ENCODE measurements around the gene SLC12A9. TPM values are rescaled to one million over a fixed set of nuclear protein-coding genes. Genes with fewer than 3 reads are reported as not detected.

SLC12A9 gene
- total RNA-seq, 1 donor from 2014 or later = 30.5 TPM

DNA sequence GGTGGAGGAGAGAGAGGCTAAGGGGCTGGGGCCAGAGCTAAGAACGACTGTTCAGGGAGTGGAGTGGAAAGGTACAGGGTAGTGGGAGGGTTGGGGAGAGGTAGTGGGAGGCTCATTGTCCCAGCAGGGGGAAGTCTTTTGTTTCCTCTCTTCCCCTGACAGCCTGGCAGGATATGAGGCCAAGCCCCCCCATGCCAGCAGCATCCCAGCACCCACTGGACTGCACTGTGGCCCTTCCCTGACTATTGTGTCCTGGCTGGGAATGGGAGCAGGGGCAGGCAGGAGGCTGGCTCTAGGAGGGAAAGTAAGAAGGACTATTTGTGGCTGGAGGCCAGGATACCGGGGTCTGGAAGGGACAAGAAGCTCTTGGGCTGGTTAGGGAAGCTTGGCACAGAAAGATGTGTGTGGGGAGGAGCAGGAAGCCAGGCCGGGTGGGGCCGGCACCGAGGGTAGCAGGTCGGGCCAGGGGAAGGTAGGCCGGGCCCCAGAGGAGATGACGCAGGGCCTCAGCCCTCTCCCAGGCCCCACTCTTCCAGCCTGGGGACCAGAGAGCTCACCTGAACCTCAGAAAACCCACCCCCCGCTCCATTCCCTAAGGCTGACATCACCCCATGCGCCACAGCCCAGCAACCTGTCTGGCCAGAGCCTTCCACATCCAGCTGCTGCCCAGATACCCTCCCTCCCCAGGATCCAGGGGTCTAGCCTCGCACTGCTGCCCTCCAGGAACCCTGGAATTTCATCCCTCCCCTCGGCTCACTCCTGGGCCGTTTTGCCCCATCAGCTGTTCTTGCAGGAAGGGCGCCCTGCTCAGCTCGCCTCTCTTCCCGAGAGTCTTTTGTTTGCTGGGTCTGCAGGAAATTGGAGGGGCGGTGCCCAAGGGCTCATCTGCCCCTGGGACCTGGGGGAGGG is 16.4 kb upstream of the SLC12A9 start:
- Histone ChIP-seq H3K27me3 (ENCODE audit: insufficient read depth, low read length) (no peaks in the 10 kb centered on the region), H3K4me1 (ENCODE audit: insufficient read depth, low read length) (peaks cover 2% of the 10 kb centered on the region), H3K9ac (ENCODE audit: low read length) (no peak overlapping the region), H3K27ac (ENCODE audit: low read depth, low read length) (no peak overlapping the region), H3K79me2 (ENCODE audit: insufficient read depth, low read length) (no peaks in the 10 kb centered on the region), H2AFZ (ENCODE audit: low read depth, low read length) (peak overlapping the region; percentile 77), H3K4me2 (ENCODE audit: low read length) (no peak overlapping the region), H3K9me3 (ENCODE audit: insufficient read depth, low read depth, low read length) (no peaks in the 10 kb centered on the region), H3K36me3 (ENCODE audit: insufficient read depth, low read length) (no peaks in the 10 kb centered on the region), H3K4me3 (ENCODE audit: insufficient read depth, low read depth, low read length) (no peak overlapping the region), H4K20me1 (ENCODE audit: insufficient read depth, low read length) (no peaks in the 10 kb centered on the region)
- H3K27ac Mint-ChIP-seq (ENCODE audit: unreplicated experiment) = peak overlapping the region; percentile 89
- peaks cover 17% of the 10 kb centered on the region for H3K4me1 Mint-ChIP-seq (ENCODE audit: low read depth, unreplicated experiment)
- H3K9me3 Mint-ChIP-seq (ENCODE audit: unreplicated experiment) = peaks cover 3% of the 10 kb centered on the region
- peaks cover 2% of the 10 kb centered on the region for H3K36me3 Mint-ChIP-seq (ENCODE audit: low read depth, unreplicated experiment)
- no peak for TF ChIP-seq EZH2 (IDR thresholded peaks at IDR 0.05; ENCODE audit: insufficient read depth, low read length)
- TF ChIP-seq, protein P1, sequence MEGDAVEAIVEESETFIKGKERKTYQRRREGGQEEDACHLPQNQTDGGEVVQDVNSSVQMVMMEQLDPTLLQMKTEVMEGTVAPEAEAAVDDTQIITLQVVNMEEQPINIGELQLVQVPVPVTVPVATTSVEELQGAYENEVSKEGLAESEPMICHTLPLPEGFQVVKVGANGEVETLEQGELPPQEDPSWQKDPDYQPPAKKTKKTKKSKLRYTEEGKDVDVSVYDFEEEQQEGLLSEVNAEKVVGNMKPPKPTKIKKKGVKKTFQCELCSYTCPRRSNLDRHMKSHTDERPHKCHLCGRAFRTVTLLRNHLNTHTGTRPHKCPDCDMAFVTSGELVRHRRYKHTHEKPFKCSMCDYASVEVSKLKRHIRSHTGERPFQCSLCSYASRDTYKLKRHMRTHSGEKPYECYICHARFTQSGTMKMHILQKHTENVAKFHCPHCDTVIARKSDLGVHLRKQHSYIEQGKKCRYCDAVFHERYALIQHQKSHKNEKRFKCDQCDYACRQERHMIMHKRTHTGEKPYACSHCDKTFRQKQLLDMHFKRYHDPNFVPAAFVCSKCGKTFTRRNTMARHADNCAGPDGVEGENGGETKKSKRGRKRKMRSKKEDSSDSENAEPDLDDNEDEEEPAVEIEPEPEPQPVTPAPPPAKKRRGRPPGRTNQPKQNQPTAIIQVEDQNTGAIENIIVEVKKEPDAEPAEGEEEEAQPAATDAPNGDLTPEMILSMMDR (IDR thresholded peaks at IDR 0.05; ENCODE audit: insufficient read depth, low read depth, low read length) = no peak
- no peak for FAIRE-seq
- H3K4me3 Mint-ChIP-seq (ENCODE audit: unreplicated experiment) = peak overlapping the region; percentile 73
- DNase-seq (ENCODE audit: low read depth) = no peak
- no peaks in the 10 kb centered on the region for H3K27me3 Mint-ChIP-seq (ENCODE audit: low read depth, unreplicated experiment)

DNA sequence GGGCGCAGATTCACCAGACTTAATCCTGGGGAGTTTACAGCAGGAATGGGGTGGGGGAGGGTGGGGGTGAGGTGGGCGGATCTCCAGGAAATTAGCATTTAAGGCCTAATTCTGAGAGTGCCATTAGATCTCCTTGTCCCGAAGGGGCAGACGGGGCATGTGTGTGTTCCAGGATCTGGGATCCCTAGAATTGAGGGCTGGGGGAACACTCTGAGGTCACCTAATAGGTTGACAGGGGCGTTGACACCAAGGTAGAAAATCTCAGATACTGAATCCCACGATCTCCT is 15.8 kb upstream of the SLC12A9 start:
- peaks cover 2% of the 10 kb centered on the region for H3K4me1 ChIP-seq (ENCODE audit: insufficient read depth, low read length)
- no peaks in the 10 kb centered on the region for H3K36me3 ChIP-seq (ENCODE audit: insufficient read depth, low read length)
- peak overlapping the region; percentile 79 for H3K4me2 ChIP-seq (ENCODE audit: low read length)
- Mint-ChIP-seq H3K4me1 (ENCODE audit: low read depth, unreplicated experiment) (peaks cover 17% of the 10 kb centered on the region), H3K36me3 (ENCODE audit: low read depth, unreplicated experiment) (peaks cover 2% of the 10 kb centered on the region), H3K27ac (ENCODE audit: unreplicated experiment) (peak overlapping the region; percentile 83), H3K9me3 (ENCODE audit: unreplicated experiment) (peaks cover 3% of the 10 kb centered on the region), H3K4me3 (ENCODE audit: unreplicated experiment) (no peak overlapping the region), H3K27me3 (ENCODE audit: low read depth, unreplicated experiment) (no peaks in the 10 kb centered on the region)
- no peak for FAIRE-seq
- H3K4me3 ChIP-seq (ENCODE audit: insufficient read depth, low read depth, low read length) = peak overlapping the region; percentile 42
- TF ChIP-seq, protein P1 (IDR thresholded peaks at IDR 0.05; ENCODE audit: insufficient read depth, low read depth, low read length) = no peak
- H3K9me3 ChIP-seq (ENCODE audit: insufficient read depth, low read depth, low read length) = no peaks in the 10 kb centered on the region
- no peak for DNase-seq (ENCODE audit: low read depth)
- H3K9ac ChIP-seq (ENCODE audit: low read length) = peak overlapping the region; percentile 58
- H3K27me3 ChIP-seq (ENCODE audit: insufficient read depth, low read length) = no peaks in the 10 kb centered on the region
- H3K79me2 ChIP-seq (ENCODE audit: insufficient read depth, low read length) = no peaks in the 10 kb centered on the region
- H3K27ac ChIP-seq (ENCODE audit: low read depth, low read length) = peak overlapping the region; percentile 46
- no peaks in the 10 kb centered on the region for H4K20me1 ChIP-seq (ENCODE audit: insufficient read depth, low read length)
- peak overlapping the region; percentile 92 for H2AFZ ChIP-seq (ENCODE audit: low read depth, low read length)

All from astrocyte (in vitro differentiated cells and primary cell).